Body of pancreas (tissue), 4 donors: ENCODE data around the gene FUT9.

Source experiments
- CTCF ChIP-seq, 7 experiments: fragments of 450-650 bp in 4 of 7; fragments of 200-600 bp in 3 of 7; sonication (generic) in 3 of 7; IDR thresholded peaks; one replicate each; pipeline ENCODE4 v1.5.1; 2016 to 2019; ENCODE audit warnings: antibody characterized with exemption in 7 of 7
- POLR2A ChIP-seq, 3 donors: fragments of 450-650 bp; IDR thresholded peaks; one replicate each; pipeline ENCODE4 v1.6.1; 2016; ENCODE audit warnings: antibody characterized with exemption in 3 of 3, mild to moderate bottlenecking in 2 of 3

- TF ChIP-seq CTCF (IDR thresholded peaks at IDR 0.05) (no peak), POLR2A (IDR thresholded peaks at IDR 0.05) (no peak)
Measured at GRCh38 chr6:96235927-96236326, 220.2 kb downstream of the FUT9 start.
